IPS-11a (cell line): Measurements from ENCODE around the gene HPCAL1.
"Not testable (repeated sequence)": the region's sequence is repeated elsewhere in the genome, so short reads cannot be mapped to it uniquely, and the experiment has no call there.

Experiments used
- H3K4me3 ChIP-seq: one replicate; pipeline ENCODE4 v1.5.1; 2013; ENCODE audit warnings: low read depth, low read length, control low read depth

HPCAL1 gene

DNA sequence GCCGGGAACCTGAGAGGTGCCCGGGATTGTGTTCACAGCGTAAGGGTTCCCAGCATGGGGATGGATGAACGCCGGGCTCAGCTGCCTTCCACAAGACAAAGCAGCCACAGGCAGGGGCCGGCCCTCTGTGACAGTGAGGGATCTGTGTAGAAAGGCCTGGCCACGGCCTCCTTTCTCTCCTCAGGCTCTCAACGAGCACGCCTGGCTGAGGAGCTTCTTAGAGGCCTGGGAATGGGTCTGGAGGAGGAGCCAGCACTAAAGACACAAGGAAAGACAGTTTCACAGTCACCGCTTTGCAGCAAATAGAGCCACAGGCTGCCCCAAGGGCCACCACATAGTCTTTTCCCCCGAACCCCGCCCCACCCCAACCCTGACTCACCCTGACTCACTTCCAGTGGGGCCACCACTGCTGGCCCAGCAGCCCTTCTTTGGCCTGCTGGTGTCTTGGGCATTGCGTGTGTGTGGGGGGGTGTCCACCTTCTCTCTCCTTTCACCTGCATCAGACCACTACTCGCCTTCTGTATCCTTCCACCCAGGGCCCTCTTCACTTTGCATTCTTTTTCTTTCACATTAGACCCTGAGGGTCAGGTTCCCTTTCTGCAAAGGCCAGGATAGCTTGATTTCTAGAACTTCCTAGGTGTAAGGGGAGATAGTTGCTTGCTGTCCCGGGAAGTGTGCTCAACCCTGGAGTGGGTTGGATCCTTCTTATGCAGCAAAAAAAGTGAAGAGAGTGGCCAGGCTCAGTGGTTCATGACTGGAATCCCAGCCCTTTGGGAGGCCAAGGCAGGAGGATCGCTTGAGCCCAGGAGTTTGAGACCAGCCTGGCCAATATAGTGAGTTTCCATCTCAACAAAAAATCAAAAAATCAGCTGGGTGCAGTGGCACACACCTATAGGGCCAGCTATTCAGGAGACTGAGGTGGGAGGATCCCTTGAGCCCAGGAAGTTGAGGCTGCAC lies 19.3 kb upstream of the HPCAL1 start:
- H3K4me3 ChIP-seq, result no peak overlapping the region

DNA sequence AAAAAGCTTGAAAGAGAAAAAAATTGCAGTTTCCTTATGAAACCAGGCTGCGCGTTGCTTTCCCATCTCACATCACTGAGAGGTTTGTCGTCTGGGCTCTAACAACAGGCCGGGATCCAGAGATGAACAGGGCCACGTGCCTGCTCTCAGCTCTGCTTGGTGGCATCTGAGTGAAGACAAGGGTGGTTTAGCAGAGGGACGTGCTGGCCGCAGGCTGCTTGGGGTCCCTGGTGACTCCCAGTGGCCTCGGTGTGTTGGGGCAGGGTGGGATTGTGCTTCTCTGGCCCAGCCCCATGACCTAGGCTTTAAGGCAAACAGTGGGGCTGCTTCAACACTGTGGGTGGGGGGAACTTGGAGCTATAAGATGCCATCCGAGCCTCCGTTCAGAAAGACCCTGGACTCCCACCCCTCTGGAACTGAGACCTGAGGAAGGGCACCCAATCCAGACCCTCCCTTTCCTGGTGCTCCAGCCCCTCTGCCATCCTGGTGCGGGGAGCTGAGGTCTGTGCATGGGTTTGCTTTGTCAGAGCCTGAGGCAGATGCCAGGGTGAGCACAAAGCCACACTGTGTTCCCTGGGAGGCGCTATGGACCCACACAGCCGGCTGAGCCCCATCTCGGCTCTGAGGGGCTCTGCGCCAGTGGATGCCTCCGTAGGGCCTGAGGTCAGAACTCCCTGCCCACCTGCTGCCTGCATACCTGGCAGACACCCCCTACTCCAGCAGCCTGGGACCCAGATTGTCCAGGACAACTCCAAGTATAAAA lies 18.4 kb upstream of the HPCAL1 start:
- H3K4me3 ChIP-seq, result no peak overlapping the region

DNA sequence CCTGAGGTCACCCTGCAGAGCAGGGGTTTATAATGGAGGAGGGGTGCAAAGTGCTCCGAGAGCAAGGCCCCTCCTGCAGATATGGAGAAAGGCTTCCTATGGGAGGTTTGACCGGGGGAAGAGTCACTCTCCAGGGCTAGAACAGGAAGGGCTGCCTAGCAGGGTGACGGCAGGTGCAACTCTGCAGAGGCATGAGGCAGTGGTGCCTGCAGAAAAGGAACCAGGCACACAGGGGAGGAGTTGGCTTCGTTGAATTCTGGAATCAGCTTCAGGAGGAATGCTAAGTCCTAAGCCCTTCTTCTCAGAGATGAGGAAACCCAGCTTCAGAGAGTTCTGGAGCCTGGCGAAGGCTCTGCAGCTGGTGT lies 17.5 kb upstream of the HPCAL1 start:
- H3K4me3 ChIP-seq, result no peak overlapping the region

DNA sequence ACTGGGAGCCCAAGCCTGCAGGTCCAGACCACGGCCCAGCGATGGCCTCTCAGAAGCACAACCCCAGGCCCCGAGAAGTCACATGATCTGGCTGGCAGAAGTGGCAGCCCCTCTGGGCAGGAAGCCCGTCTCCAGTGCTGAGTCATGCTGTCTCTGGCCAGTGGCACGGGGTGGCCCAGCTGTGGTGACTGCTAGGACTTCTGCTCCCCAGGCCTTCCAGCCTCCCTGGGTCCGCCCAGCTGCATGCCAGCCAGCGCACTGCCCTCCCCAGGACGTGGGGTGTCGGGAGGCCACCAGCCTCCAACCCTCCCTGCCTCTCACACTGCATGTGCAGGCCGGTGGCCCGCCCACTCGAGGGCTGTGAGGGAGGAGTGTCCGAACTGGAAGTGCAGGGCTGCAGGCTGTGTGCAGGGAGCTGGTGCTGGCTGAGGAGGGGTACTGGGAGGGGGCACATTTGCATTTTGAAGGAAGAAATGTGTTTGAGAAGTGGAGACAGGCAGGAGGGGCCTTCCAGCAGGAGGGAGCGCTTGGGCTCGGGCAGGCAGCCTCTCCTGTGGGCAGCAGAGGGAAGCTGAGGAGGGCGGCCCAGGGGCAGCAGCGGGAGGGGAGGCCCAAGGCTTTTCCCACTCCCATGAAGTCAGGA lies 17.0 kb upstream of the HPCAL1 start:
- H3K4me3 ChIP-seq, result no peak overlapping the region

DNA sequence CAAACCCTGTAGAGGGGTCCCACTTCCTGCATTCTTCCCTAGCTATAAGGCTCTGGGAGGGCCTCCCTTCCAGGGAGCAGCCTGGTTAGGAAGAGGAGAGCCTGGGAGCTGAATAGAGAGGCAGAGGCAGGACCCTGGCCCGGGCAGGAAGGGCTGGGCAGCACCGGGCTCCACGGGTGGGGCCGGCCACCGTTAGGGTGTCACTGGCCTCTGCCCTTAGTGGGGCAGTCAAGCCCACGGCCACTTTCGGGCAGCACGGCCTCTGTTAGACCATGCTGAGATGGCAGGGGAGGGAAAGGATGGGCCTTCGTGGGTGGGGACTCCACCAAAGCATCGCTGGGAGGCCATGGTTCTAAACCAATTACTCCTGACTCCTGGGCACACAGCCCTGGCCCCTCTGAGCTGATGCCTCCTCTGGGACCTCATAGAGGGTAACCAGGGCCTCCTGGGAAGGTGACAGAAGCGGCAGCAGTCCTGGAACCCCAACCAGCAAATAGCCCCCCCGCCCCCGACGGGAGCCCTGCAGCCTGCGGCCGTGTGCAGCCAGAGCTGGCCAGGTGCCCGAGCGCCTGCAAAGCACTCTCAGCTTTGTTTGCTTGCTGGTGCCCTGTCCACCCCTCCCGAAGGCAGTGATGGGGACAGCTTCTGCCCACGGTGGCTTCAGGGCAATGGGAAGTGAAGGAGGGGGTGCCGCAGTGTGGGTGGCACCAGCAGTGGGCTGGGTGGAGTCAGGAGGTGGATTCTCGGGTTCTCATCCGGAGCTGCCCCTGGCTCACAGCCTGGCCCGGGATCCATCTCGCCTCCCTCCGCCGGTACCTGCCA lies 16.3 kb upstream of the HPCAL1 start:
- H3K4me3 ChIP-seq, result no peak overlapping the region

DNA sequence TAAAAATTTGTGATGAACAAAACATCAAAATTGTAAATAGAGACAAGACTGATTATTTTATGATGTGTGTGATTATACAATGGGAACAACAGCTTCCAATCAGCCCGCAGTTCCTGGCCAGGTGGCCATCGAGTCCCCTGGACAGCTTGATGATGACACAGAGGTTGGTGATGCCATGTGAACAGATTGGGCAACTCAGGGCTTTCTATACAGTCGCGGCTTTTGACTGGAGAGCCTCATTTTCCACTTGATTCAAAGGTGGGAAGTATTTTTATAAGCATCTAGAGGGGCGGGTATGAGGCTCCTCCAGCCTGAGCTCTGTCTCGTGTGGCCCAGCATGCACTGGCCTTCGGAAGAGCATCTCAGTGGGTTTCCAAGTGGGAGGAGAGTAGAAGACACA lies 14.9 kb upstream of the HPCAL1 start:
- H3K4me3 ChIP-seq, result no peak overlapping the region

DNA sequence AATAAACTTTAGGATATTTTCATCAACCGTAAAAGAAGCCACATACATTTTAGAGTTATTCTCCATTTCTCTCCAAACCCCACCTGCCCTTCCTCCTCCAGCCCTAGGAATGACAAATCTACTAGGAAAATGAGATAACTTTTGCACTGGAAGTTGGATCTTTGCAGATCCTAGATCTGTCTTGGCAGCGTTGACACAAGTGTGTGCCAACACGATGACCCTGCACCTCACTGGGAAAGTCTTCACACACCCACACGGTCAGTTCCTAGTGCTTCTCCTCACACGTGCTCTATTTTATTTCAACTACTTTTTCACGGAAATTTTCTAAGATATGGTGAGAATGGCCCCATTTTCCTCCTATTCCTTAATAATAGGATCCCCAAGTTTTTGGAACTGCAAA lies 14.1 kb upstream of the HPCAL1 start:
- H3K4me3 ChIP-seq, result no peak overlapping the region

DNA sequence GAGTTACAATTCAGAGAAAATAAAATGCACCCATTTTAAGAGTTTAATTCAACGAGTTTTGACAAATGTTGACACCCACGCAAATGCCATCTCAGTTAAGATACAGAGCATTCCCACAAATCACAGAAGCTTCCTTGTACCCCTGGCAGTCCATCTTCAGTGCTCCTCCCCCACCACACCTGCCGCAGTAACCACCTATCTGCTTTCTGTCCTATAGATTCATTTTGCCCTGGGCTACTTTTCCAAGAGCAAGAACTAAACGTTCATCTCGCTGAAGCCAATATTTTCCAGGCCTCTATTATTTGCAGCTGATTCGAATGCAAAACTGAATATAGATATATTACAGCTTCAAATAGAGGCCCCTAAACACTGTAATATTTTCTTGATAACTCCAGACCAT lies 13.4 kb upstream of the HPCAL1 start:
- no peak overlapping the region for H3K4me3 ChIP-seq

DNA sequence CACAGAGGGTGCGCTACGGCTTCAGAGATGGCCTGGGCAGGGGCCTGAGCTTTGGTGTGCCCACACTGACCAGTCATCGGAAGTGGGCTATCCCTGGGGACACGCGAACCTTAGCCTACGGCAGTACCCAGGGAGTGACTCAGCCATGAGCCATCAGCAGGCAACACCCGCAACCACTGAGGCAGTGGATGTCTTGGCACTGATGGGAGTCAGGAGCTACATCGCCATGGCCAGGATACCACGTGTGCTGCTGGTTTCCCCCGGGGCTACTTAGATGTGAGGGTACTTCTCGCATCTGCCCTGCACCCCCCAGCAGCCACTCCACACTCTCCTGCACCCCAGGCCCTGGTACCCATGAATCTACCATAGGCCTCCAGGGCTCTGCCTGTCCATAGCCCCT lies 12.8 kb upstream of the HPCAL1 start:
- H3K4me3 ChIP-seq, result no peak overlapping the region

DNA sequence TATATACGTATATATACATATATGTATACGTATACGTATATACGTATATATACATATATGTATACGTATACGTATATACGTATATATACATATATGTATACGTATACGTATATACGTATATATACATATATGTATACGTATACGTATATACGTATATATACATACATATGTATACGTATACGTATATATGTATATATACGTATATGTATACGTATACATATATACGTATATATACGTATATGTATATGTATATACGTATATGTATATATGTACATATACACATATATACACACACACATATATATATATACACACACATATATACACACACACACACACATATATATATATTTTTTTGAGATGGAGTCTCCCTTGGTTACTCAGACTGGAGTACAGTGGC lies 11.3 kb upstream of the HPCAL1 start:
- not testable (repeated sequence) for H3K4me3 ChIP-seq

DNA sequence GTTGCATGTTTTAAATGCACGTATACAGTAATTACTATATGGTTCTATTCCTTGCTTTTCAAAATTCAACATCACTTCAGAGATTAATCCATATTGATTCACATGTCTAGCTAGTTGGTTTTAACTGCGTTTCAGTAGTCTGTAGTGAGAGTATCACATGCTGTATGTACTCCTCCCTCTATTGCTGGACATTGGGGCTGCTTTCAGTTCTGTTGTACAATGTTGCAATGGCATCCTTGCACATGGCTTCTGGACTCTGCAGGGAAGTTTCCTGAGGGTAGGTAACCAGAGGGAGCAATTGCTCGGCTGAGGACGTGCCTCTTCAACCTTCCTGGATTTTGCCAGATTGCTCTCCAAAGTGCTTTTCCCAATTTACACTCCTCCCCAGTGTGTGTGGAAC lies 10.7 kb upstream of the HPCAL1 start:
- no peak overlapping the region for H3K4me3 ChIP-seq

DNA sequence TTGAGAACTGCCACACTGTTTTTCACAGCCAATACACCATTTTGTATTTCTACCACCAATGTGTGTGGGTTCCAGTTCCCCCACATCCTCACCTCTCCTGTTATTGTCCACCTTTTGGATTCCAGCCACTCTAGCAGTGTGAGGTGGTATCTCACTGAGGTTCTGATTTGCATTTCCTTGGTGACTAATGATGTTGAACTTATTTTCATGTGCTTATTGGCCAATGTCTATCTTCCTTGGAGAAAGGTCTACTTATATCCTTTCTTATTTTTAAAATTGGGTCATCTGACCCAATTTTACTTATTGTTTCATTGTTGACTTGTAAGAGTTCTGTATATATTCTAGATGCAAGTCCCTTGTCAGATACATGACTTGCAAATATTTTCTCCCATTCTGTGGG lies 9.1 kb upstream of the HPCAL1 start:
- no peak overlapping the region for H3K4me3 ChIP-seq

DNA sequence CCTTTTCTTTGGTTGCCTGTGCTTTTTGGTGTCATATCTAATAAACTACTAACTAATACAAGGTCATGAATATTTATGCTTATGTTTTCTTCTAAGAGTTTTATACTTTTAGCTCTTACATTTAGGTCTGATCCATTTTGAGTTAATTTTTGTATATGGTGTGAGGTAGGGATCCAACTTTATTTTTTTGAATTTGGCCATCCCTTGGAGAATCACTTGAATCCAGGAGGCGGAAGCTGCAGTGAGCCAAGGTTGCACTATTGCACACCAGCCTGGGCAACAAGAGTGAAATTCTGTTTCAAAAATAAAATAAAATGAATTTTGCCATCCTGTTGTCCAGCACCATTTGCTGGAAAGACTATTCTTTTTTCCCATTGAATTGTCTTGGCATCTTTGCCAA lies 8.6 kb upstream of the HPCAL1 start:
- H3K4me3 ChIP-seq, result no peak overlapping the region

DNA sequence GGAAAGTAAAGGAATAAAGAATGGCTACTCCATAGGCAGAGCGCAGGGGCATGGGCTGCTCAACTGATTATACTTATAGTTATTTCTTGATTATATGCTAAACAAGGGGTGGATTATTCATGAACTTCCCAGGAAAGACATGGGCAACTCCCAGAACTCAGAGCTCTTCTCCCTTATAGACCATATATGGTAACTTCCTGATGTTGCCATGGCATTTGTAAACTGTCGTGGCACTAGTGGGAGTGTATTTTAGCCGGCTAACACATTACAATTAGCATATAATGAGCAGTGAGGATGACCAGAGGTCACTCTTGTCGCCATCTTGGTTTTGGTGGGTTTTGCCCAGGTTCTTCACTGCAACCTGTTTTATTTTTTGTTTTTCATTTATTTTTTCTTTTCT lies 7.1 kb upstream of the HPCAL1 start:
- H3K4me3 ChIP-seq, result not testable (repeated sequence)

DNA sequence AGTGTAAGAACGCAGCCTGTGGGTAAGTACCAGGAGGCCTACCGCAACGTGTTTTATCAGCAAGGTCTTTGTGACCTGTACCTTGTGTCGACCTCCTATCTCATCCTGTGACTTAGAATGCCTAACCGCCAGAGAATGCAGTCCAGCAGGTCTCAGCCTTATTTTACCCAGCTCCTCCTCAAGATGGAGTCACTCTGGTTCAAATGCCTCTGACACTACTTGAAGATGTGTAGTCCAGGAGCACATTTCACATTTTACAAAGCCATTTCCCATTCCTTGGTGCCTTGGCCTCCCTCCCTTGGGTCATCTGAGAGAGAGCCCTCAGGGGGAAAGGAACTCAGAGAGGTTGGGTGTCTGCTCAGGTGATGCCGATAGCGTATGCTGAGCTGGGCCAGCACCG lies 6.6 kb upstream of the HPCAL1 start:
- H3K4me3 ChIP-seq, result no peak overlapping the region

DNA sequence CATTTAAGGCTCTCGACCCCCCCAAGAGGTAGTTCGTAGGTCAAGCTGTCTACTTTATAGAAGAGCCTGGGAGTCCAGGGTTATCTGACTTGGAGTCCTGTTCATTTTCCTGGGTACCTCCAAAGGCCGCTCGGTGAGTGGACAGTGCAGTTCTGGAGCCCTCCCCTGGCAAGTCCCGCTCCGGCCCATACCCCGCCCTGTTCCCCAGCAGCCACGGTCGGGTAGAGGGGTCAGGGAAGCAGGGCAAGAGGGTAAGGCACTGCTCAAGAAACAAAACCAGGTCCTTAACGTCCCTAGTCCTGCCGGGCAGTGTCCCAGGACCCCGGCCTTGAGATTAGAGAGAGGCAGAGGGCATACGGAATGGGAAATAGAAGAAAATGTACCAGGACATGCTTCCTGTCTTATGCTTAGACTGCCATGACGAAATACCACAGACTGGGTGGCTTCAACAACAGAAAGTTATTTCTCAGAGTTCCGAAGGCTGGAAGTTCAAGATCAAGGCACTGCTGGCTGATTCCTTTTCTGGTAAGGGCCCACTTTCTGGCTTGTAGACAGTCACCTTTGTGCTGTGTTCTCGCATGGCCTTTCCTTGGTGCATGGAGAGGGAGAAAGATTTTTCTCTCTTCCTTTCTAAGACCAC lies 5.4 kb upstream of the HPCAL1 start:
- no peak overlapping the region for H3K4me3 ChIP-seq

DNA sequence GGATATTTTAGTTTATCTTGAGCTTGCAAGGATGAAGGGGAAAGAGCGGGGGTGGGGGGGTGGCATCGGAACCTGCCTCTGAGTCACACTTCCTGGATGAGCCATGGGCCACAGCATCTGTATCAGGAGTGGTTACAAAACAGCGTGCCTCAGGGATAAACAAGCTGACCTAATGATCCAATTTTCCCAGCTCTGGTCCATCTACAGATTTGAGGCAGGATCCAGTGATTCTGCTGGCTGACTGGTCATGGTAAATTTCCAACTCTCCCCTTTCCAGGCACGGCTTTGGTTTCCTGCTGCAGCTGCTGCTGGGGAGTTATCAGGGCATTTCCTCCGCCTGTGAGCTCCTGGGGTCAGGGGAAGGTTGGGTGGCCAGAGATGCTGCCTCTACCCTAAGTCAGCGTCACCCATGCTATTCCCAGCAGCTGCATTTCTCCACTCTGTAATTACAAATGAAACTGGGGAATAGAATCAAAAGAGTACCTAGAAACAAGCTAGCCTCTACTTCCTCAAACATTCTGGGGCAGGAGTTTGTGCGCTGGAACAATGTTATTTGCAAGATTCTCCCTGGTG lies 4.7 kb upstream of the HPCAL1 start:
- H3K4me3 ChIP-seq, result no peak overlapping the region

DNA sequence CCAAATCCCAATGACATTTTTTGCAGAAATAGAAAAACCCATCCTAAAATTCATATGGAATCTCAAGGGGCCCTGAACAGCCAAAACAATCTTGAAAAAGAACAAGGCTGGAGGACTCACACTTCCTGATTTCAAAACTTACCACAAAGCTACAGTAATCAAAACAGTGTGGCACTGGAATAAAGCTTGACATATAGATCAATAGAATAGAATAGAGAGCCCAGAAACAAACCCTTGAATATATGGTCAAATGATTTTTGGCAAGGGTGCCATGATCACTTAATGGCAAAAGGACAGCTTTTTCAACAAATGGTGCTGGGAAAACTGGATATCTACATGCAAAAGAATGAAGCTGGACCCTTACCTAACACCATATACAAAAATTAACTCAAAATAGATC lies 3.9 kb upstream of the HPCAL1 start:
- not testable (repeated sequence) for H3K4me3 ChIP-seq

DNA sequence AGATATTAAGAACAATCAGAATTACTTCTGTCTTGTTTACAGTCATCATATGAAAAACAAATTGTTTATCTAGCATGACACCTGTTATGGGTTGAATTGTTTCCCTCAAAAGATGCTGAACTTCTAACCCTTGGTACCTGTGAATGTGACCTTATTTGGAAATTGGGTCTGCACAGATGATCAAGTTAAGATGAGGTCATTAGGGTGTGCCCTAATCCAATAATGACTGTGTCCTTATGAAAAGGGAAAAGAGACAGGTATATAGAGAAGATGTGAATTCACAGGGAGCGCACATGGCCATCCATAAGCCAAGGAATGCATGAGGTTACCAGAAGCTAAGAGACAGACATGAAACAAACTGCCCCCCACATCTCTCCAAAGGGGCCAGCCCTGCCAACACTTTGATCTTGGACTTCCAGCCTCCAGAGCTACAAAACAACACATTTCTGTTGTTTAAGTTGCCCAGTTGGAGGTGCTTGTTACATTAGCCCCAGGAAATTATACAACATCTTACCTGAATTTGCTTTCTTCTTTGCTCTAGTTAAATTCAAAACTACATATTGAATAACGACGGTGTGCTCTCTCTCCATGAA lies 2.3 kb upstream of the HPCAL1 start:
- H3K4me3 ChIP-seq, result no peak overlapping the region
